Endothelial cell of umbilical vein (primary cell): ENCODE results near the gene GHRH. TPM values are rescaled to one million over a fixed set of nuclear protein-coding genes. Genes with fewer than 3 reads are reported as not detected.

Experiments used
- BruUV-seq: library from RNA; stranded (reverse); fragments of 400-500 nt; replicated peaks from 2 replicates; lab custom pipeline; 2021; lab: Mats Ljungman, UMichigan
- CTCF ChIA-PET: fragments of 300-600, 350-600 bp; sonication (Branson Sonifier 250); formaldehyde crosslinking; loops from one replicate; lab custom pipeline; 2021; ENCODE audit warnings: antibody characterized with exemption, inconsistent platforms; lab: Charles Lee
- POLR2A ChIA-PET: fragments of 300-600, 350-600 bp; sonication (Branson Sonifier 250); formaldehyde crosslinking; loops from one replicate; lab custom pipeline; 2021; ENCODE audit warnings: antibody characterized with exemption, inconsistent platforms; lab: Charles Lee
- DNase-seq: peaks from one replicate; pipeline ENCODE4 v3.0.0-alpha.2; 2011; ENCODE audit warnings: low read depth, low spot score
- FAIRE-seq: peaks from 2 replicates; lab custom pipeline; 2011; peaks lifted over from hg19 to GRCh38; lab: Jason Lieb, UNC
- H2AFZ ChIP-seq: 2 replicates; pipeline ENCODE4 v1.6.0; 2012; ENCODE audit warnings: low read depth, low read length, control low read depth, inconsistent platforms
- H3K27ac ChIP-seq: 2 replicates; pipeline ENCODE4 v1.5.1; 2011; ENCODE audit warnings: low read depth, mild to moderate bottlenecking, control low read depth, low read length, moderate library complexity; ENCODE audit not compliant: insufficient read depth
- H3K27me3 ChIP-seq, 2 experiments: 2 replicates each; pipeline versions ENCODE4 v1.6.0 to v1.6.1; 2011; ENCODE audit warnings: low read length in 2 of 2, mixed read lengths in 1 of 2; ENCODE audit not compliant: control insufficient read depth in 2 of 2, insufficient read depth in 2 of 2
- H3K36me3 ChIP-seq, 2 experiments: 2 replicates in 1 of 2; 3 replicates in 1 of 2; pipeline ENCODE4 v1.5.1; 2011; ENCODE audit warnings: low read length in 2 of 2, mild to moderate bottlenecking in 1 of 2, moderate library complexity in 1 of 2; ENCODE audit not compliant: control insufficient read depth in 2 of 2, insufficient read depth in 2 of 2; ENCODE audit errors: extremely low read depth in 1 of 2
- H3K4me1 ChIP-seq: 3 replicates; pipeline ENCODE4 v1.5.1; 2011; ENCODE audit warnings: mild to moderate bottlenecking, low read length; ENCODE audit not compliant: control insufficient read depth, insufficient read depth; ENCODE audit errors: extremely low read depth
- H3K4me2 ChIP-seq: 2 replicates; pipeline ENCODE4 v1.6.1; 2011; ENCODE audit warnings: low read length, control low read depth, mixed read lengths; ENCODE audit not compliant: insufficient read depth
- H3K4me3 ChIP-seq, 3 experiments: fragments of 200-600 bp in 1 of 3; sonication (generic), shearing (Covaris generic) in 1 of 3; replicated peaks in 1 of 3; 2 replicates each; pipeline ENCODE4 v1.5.1; 2011 to 2016; ENCODE audit warnings: control low read depth in 3 of 3, low read length in 3 of 3, mild to moderate bottlenecking in 2 of 3, inconsistent platforms in 1 of 3, low read depth in 1 of 3, moderate library complexity in 1 of 3; ENCODE audit not compliant: insufficient read depth in 1 of 3
- H3K79me2 ChIP-seq: 2 replicates; pipeline ENCODE4 v1.6.0; 2012; ENCODE audit warnings: low read length, inconsistent platforms; ENCODE audit not compliant: control insufficient read depth, insufficient read depth
- H3K9ac ChIP-seq: replicated peaks from 2 replicates; pipeline ENCODE3; 2011; ENCODE audit warnings: low read length, control low read depth; ENCODE audit not compliant: insufficient read depth; ENCODE audit errors: extremely low read depth
- H3K9me1 ChIP-seq: replicated peaks from 3 replicates; pipeline ENCODE4 v1.6.0; 2011; ENCODE audit warnings: mild to moderate bottlenecking, low read length; ENCODE audit not compliant: control insufficient read depth, insufficient read depth; ENCODE audit errors: extremely low read depth
- H3K9me3 ChIP-seq: replicated peaks from 2 replicates; pipeline ENCODE4 v1.5.1; 2012; ENCODE audit warnings: low read length, inconsistent platforms; ENCODE audit not compliant: control insufficient read depth, insufficient read depth
- H4K20me1 ChIP-seq: replicated peaks from 2 replicates; pipeline ENCODE3; 2011; ENCODE audit warnings: mild to moderate bottlenecking, low read length; ENCODE audit not compliant: control insufficient read depth, insufficient read depth; ENCODE audit errors: extremely low read depth
- EZH2 ChIP-seq: IDR thresholded peaks from 2 replicates; pipeline ENCODE4 v1.6.1; 2012; ENCODE audit warnings: borderline replicate concordance, low read depth, mild to moderate bottlenecking, moderate library complexity, low read length, inconsistent platforms; ENCODE audit not compliant: severe bottlenecking
- GATA2 ChIP-seq: IDR thresholded peaks from 2 replicates; pipeline ENCODE4 v1.7.0; 2011; ENCODE audit warnings: low read depth, mild to moderate bottlenecking, moderate library complexity, mixed read lengths, low read length; ENCODE audit not compliant: insufficient read length, insufficient read depth
- JUN ChIP-seq: IDR thresholded peaks from 2 replicates; pipeline ENCODE4 v1.6.1; 2011; ENCODE audit warnings: borderline replicate concordance, low read depth; ENCODE audit not compliant: insufficient read length, insufficient read depth
- MYC ChIP-seq: IDR thresholded peaks from one replicate; pipeline ENCODE4 v1.6.1; 2011; ENCODE audit warnings: mild to moderate bottlenecking, low read depth, low read length
- POLR2AphosphoS5 ChIP-seq: IDR thresholded peaks from 2 replicates; pipeline ENCODE4 v1.6.1; 2012; ENCODE audit warnings: low read depth, mild to moderate bottlenecking, control low read depth, low read length, moderate library complexity; ENCODE audit not compliant: insufficient read depth
- dilution Hi-C: fragments of 300-500 bp; cut with MboI; formaldehyde crosslinking; loops from one replicate; pipeline ENCODE4 v1.15.0; 2019; ENCODE audit warnings: low sequenced_read_pairs; ENCODE audit not compliant: extremely low pct_ligation_motif_present
- intact Hi-C: fragments of 100-400 bp; cut with micrococcal nuclease; formaldehyde crosslinking; loops from one replicate; pipeline ENCODE4 v1.10.0; 2022
- polyA plus RNA-seq, 4 experiments: library from polyadenylated mRNA; depleted of rRNA in 3 of 4; stranded (reverse) in 3 of 4; unstranded in 1 of 4; fragments of >200 nt; gene quantifications; 2 replicates each; pipeline versions ENCODE4 v1.2.1 to v1.2.3, GENCODE V29; 2011 to 2012; ENCODE audit warnings: missing spikeins in 1 of 4
- total RNA-seq: library from RNA; stranded (reverse); gene quantifications from 2 replicates; pipeline ENCODE4 v1.2.3, GENCODE V29; 2021
- TF ChIP-seq, protein P1 (sequence below), 2 donors: IDR thresholded peaks; 1 replicate in 1 of 2; 2 replicates in 1 of 2; pipeline ENCODE4 v1.5.1; 2011; ENCODE audit warnings: low read length in 2 of 2, mild to moderate bottlenecking in 2 of 2, moderate library complexity in 2 of 2, control low read depth in 1 of 2, inconsistent platforms in 1 of 2, low read depth in 1 of 2; ENCODE audit not compliant: insufficient read depth in 1 of 2; ENCODE audit errors: extremely low read depth in 1 of 2

The GHRH gene
- total and polyA plus RNA-seq, 2 donors (not counting 3 experiments of a cell fraction or from before 2014, with no cell fraction given) = not detected

DNA sequence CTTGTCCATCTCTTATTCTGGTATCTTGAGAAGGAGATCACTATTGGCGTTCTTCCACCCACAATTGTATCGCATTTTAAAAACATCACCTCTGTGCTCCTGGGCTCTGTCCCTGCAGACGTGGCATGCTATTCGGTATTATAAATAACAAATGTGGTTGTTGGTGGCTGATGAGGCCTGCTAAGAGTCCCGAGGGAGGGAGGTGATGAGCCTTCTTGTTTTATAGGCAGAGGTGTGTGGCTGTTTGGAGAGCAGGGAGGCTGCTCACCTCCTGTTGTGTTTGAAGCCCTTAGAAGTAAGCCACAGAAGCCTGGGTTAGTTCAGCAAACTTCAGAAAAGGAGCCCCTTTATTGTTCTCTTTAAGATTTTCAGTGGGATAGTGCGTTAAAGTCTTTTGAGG, 43.5 kb upstream of the GHRH start:
- no peak for TF ChIP-seq MYC
- no peak for TF ChIP-seq JUN
- no peak for TF ChIP-seq POLR2AphosphoS5
- TF ChIP-seq, protein P1, sequence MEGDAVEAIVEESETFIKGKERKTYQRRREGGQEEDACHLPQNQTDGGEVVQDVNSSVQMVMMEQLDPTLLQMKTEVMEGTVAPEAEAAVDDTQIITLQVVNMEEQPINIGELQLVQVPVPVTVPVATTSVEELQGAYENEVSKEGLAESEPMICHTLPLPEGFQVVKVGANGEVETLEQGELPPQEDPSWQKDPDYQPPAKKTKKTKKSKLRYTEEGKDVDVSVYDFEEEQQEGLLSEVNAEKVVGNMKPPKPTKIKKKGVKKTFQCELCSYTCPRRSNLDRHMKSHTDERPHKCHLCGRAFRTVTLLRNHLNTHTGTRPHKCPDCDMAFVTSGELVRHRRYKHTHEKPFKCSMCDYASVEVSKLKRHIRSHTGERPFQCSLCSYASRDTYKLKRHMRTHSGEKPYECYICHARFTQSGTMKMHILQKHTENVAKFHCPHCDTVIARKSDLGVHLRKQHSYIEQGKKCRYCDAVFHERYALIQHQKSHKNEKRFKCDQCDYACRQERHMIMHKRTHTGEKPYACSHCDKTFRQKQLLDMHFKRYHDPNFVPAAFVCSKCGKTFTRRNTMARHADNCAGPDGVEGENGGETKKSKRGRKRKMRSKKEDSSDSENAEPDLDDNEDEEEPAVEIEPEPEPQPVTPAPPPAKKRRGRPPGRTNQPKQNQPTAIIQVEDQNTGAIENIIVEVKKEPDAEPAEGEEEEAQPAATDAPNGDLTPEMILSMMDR (IDR thresholded peaks at IDR 0.05; ENCODE audit: extremely low read depth in 1 of 2, insufficient read depth in 1 of 2, low read depth in 1 of 2, low read length in 2 of 2) = no peak
- TF ChIP-seq GATA2 = no peak
- no peak for TF ChIP-seq EZH2
- DNase-seq (no peak), FAIRE-seq (no peak)
- no peak overlapping the region for H3K27ac ChIP-seq
- POLR2A ChIA-PET = interaction anchor here (0.6 kb wide), 1 partner anchor 41 kb away, joined by 3 read pairs; the partner anchor contains the start of gene SRC
- no peaks in the 10 kb centered on the region for H3K9me1 ChIP-seq
- H3K9me3 ChIP-seq = no peaks in the 10 kb centered on the region
- dilution Hi-C loops = no loop called here
- H3K27me3 ChIP-seq = no peaks in the 10 kb centered on the region
- no peak overlapping the region for H3K9ac ChIP-seq
- H3K4me2 ChIP-seq = no peak overlapping the region
- intact Hi-C loops = no loop called here
- H4K20me1 ChIP-seq = no peaks in the 10 kb centered on the region
- H2AFZ ChIP-seq = no peak overlapping the region
- H3K36me3 ChIP-seq = peaks cover 6 to 19% of the 10 kb centered on the region in 2 experiments
- H3K4me1 ChIP-seq = no peaks in the 10 kb centered on the region
- peaks cover 3% of the 10 kb centered on the region for H3K79me2 ChIP-seq
- no peak overlapping the region for H3K4me3 ChIP-seq
- BruUV-seq = no TSS peak
- CTCF ChIA-PET = interaction anchor here (0.7 to 1.0 kb wide), 2 partner anchors 35 to 590 kb away, joined by 3 to 7 read pairs; no protein-coding TSS in a partner anchor
